ENCODE measurements around the gene YOD1. TPM values are rescaled to one million over a fixed set of nuclear protein-coding genes. Genes with fewer than 3 reads are reported as not detected.

YOD1 gene
- total RNA-seq, 1 donor from 2014 or later = 8.0 TPM

Other genes with a start within 250 kb of the YOD1 start
- gene IL20, start 185.6 kb downstream of the YOD1 start, total RNA-seq = not detected in 2 replicates
- 5.1 and 5.9 TPM in 2 replicates for gene IL24, start 153.8 kb downstream of the YOD1 start, total RNA-seq
- 19.6 and 23.2 TPM in 2 replicates for gene FCMR, start 129.3 kb downstream of the YOD1 start, total RNA-seq
- gene PIGR, start 104.7 kb downstream of the YOD1 start, total RNA-seq = 0.07 TPM in 1 of 2 replicates, not detected in the other
- gene FCAMR, start 80.7 kb downstream of the YOD1 start, total RNA-seq = not detected in 2 replicates
- gene C1orf116, start 18.5 kb downstream of the YOD1 start, total RNA-seq = not detected in 2 replicates
- gene PFKFB2, start 2.1 kb upstream of the YOD1 start, total RNA-seq = 2.6 and 3.5 TPM in 2 replicates
- gene C4BPB, start 37.7 kb upstream of the YOD1 start, total RNA-seq = 0.43 and 0.82 TPM in 2 replicates
- not detected in 2 replicates for gene C4BPA, start 53.0 kb upstream of the YOD1 start, total RNA-seq